Muscle layer of duodenum (tissue), 2 donors: ENCODE measurements around the gene MGMT.

Source experiments
- H3K27ac ChIP-seq: one replicate; pipeline ENCODE4 v1.7.0; 2013; ENCODE audit warnings: mild to moderate bottlenecking, low read length
- H3K27me3 ChIP-seq: one replicate; pipeline ENCODE4 v1.7.0; 2013; ENCODE audit warnings: low read depth, mild to moderate bottlenecking, control low read depth, low read length
- H3K36me3 ChIP-seq, 2 donors: one replicate each; pipeline ENCODE4 v1.7.0; 2013; ENCODE audit warnings: low read length in 2 of 2, control low read depth in 1 of 2, mild to moderate bottlenecking in 1 of 2; ENCODE audit not compliant: insufficient read depth in 2 of 2, control insufficient read depth in 1 of 2
- H3K4me1 ChIP-seq, 2 donors: one replicate each; pipeline ENCODE4 v1.7.0; 2013; ENCODE audit warnings: low read length in 2 of 2, mild to moderate bottlenecking in 2 of 2, control low read depth in 1 of 2, moderate library complexity in 1 of 2; ENCODE audit not compliant: insufficient read depth in 2 of 2, control insufficient read depth in 1 of 2
- H3K4me3 ChIP-seq, 2 donors: one replicate each; pipeline ENCODE4 v1.7.0; 2013; ENCODE audit warnings: low read length in 2 of 2, low read depth in 1 of 2, mild to moderate bottlenecking in 1 of 2
- H3K9me3 ChIP-seq, 2 donors: one replicate each; pipeline ENCODE4 v1.7.0; 2013; ENCODE audit warnings: low read length in 2 of 2, control low read depth in 1 of 2, mild to moderate bottlenecking in 1 of 2; ENCODE audit not compliant: control insufficient read depth in 1 of 2
- donor health status: healthy.

MGMT gene

GRCh38 chr10:129615381-129615780 is 148.3 kb downstream of the MGMT start:
- Histone ChIP-seq H3K27ac (no peak overlapping the region), H3K9me3 (no peaks in the 10 kb centered on the region), H3K27me3 (no peaks in the 10 kb centered on the region), H3K36me3 (no peaks in the 10 kb centered on the region), H3K4me1 (no peaks in the 10 kb centered on the region), H3K4me3 (no peak overlapping the region)

DNA sequence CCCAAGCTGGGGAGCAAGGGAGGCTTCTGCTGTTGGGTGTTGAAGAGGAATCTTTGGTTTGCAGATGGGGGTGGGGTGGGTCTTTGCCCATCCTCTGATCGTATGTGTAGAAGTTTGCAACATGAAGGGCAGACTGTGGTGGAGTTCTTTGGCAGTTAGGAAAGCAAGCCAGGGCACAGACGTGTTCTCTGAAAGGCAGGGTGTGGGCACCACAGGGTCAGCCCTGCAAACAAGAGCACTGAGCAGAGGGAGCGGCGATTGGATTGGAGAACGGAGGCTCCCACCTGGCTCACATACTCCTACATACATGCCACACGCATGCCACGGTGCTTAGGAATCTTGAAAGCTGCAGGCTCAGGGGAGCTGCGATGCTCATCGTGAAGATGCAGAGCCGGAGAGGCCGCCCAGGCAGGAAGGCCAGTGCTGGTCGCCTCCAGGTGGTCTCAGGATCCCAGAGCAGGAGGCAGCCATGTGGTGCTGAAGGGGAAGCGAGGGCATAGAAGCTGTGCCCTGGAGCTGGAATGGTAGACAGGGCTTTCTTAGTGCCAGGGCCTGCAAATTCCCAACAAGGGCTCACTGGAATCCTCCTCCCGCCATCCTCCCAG is 149.0 kb downstream of the MGMT start:
- Histone ChIP-seq H3K27ac (no peak overlapping the region), H3K9me3 (no peaks in the 10 kb centered on the region), H3K4me3 (no peak overlapping the region), H3K27me3 (no peaks in the 10 kb centered on the region), H3K4me1 (no peaks in the 10 kb centered on the region), H3K36me3 (no peaks in the 10 kb centered on the region)

- no peak overlapping the region for H3K4me3 ChIP-seq
- H3K27me3 ChIP-seq, result no peaks in the 10 kb centered on the region
- H3K36me3 ChIP-seq, result no peaks in the 10 kb centered on the region
- H3K9me3 ChIP-seq, result no peaks in the 10 kb centered on the region
- no peak overlapping the region for H3K27ac ChIP-seq
- no peaks in the 10 kb centered on the region for H3K4me1 ChIP-seq
These were observed 150.7 kb downstream of the MGMT start for GRCh38 chr10:129617768-129618167.

GRCh38 chr10:129621062-129621461 is 154.0 kb downstream of the MGMT start:
- no peak overlapping the region for H3K27ac ChIP-seq
- H3K4me3 ChIP-seq, result no peak overlapping the region
- H3K27me3 ChIP-seq, result no peaks in the 10 kb centered on the region
- H3K9me3 ChIP-seq, result no peaks in the 10 kb centered on the region
- H3K4me1 ChIP-seq, result no peaks in the 10 kb centered on the region
- H3K36me3 ChIP-seq, result no peaks in the 10 kb centered on the region

GRCh38 chr10:129621693-129622092 is 154.7 kb downstream of the MGMT start:
- Histone ChIP-seq H3K27ac (no peak overlapping the region), H3K4me1 (no peaks in the 10 kb centered on the region), H3K36me3 (no peaks in the 10 kb centered on the region), H3K27me3 (no peaks in the 10 kb centered on the region), H3K9me3 (no peaks in the 10 kb centered on the region), H3K4me3 (no peak overlapping the region)

GRCh38 chr10:129622291-129622690 is 155.2 kb downstream of the MGMT start:
- H3K9me3 ChIP-seq, result no peaks in the 10 kb centered on the region
- no peaks in the 10 kb centered on the region for H3K36me3 ChIP-seq
- no peak overlapping the region for H3K4me3 ChIP-seq
- H3K27ac ChIP-seq, result no peak overlapping the region
- no peaks in the 10 kb centered on the region for H3K27me3 ChIP-seq
- no peaks in the 10 kb centered on the region for H3K4me1 ChIP-seq

DNA sequence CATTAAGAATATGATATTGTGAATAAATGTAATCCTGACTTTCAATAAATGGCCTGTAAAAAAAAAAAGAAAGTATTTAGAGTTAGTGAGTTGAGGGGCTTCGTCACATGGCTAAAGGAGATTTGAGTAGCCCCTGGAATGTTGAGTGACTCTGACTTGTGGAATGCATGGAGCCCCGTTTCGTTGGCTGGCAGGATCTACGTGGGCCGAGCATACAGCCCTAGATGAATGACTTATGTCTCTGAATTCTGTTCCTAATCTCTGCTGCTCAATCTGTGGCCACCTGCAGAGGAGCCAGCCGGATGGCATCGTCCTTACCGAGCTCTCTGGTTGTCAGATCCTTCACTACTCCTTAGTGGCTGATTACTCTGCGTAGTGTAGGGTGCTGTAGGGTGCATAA is 155.7 kb downstream of the MGMT start:
- no peaks in the 10 kb centered on the region for H3K9me3 ChIP-seq
- H3K36me3 ChIP-seq, result no peaks in the 10 kb centered on the region
- no peaks in the 10 kb centered on the region for H3K27me3 ChIP-seq
- no peak overlapping the region for H3K27ac ChIP-seq
- H3K4me3 ChIP-seq, result no peak overlapping the region
- no peaks in the 10 kb centered on the region for H3K4me1 ChIP-seq

GRCh38 chr10:129624526-129624925 is 157.5 kb downstream of the MGMT start:
- H3K27me3 ChIP-seq, result no peaks in the 10 kb centered on the region
- H3K9me3 ChIP-seq, result no peaks in the 10 kb centered on the region
- no peak overlapping the region for H3K27ac ChIP-seq
- no peaks in the 10 kb centered on the region for H3K4me1 ChIP-seq
- H3K4me3 ChIP-seq, result no peak overlapping the region
- H3K36me3 ChIP-seq, result no peaks in the 10 kb centered on the region

DNA sequence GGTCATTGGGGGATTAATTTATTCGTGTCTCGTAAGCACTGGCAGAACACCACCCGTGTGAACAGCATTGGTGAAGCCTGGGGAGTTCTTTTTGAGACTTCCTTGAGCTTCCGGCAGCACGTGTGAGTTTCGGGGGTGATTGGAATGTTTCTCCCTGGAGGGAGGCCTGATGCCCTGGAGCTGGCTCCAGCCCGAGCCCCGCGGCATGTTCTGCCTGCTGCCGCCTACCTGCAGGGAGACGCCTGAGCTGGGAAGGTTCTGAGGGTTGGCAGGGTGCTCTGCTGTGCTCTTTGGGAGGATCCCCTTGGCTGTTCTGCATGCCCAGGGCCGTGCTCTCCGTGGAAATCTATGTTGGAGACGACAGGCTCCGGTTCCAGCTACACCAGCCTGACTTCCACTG is 159.3 kb downstream of the MGMT start:
- Histone ChIP-seq H3K9me3 (no peaks in the 10 kb centered on the region), H3K27me3 (no peaks in the 10 kb centered on the region), H3K36me3 (no peaks in the 10 kb centered on the region), H3K4me3 (no peak overlapping the region), H3K4me1 (no peaks in the 10 kb centered on the region), H3K27ac (no peak overlapping the region)

GRCh38 chr10:129626796-129627435 is 159.9 kb downstream of the MGMT start:
- H3K27ac ChIP-seq, result no peak overlapping the region
- no peaks in the 10 kb centered on the region for H3K36me3 ChIP-seq
- no peaks in the 10 kb centered on the region for H3K27me3 ChIP-seq
- no peaks in the 10 kb centered on the region for H3K9me3 ChIP-seq
- no peak overlapping the region for H3K4me3 ChIP-seq
- no peaks in the 10 kb centered on the region for H3K4me1 ChIP-seq

GRCh38 chr10:129627442-129627841 is 160.4 kb downstream of the MGMT start:
- no peaks in the 10 kb centered on the region for H3K27me3 ChIP-seq
- H3K9me3 ChIP-seq, result no peaks in the 10 kb centered on the region
- no peaks in the 10 kb centered on the region for H3K36me3 ChIP-seq
- H3K4me3 ChIP-seq, result no peak overlapping the region
- no peak overlapping the region for H3K27ac ChIP-seq
- H3K4me1 ChIP-seq, result no peaks in the 10 kb centered on the region

DNA sequence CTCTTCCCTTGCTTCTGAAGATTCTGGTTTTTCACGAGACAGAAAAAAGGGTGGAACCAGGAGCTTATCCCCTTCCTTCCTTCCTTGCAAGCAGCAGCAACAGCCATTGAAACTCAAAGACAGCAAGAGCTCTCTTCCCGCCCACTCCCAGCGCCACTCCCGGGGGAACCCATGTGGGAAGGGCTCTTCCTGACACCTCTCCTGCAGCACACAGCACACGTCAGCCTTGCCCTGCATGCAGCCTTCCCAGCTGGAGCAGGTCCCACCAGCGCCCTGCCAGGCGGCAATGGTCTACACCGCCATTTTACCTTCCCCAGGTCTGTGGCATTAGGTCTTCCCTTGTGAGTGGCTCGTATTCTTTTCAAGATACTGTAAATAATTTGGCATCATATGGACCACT is 161.8 kb downstream of the MGMT start:
- no peak overlapping the region for H3K27ac ChIP-seq
- H3K4me1 ChIP-seq, result no peaks in the 10 kb centered on the region
- peaks cover 0 to under 1% of the 10 kb centered on the region in 2 donors for H3K9me3 ChIP-seq
- no peaks in the 10 kb centered on the region for H3K36me3 ChIP-seq
- no peaks in the 10 kb centered on the region for H3K27me3 ChIP-seq
- no peak overlapping the region for H3K4me3 ChIP-seq
